HEK293T (cell line): Measurements from ENCODE around the gene POU3F1.

ENCODE experiments used
- CTCF ChIA-PET: fragments of 350-600 bp; formaldehyde crosslinking; extraction: SDS; loops from one replicate; lab custom pipeline; 2021; ENCODE audit warnings: antibody characterized with exemption, inconsistent platforms; lab: Yijun Ruan, JAX
- POLR2A ChIA-PET: fragments of 350-600 bp; formaldehyde crosslinking; extraction: SDS; loops from one replicate; lab custom pipeline; 2020; ENCODE audit warnings: antibody characterized with exemption, inconsistent platforms; lab: Yijun Ruan, JAX
- DNase-seq: peaks from one replicate; pipeline ENCODE4 v3.0.0; 2012; ENCODE audit warnings: mixed read lengths; ENCODE audit errors: extremely low spot score
- ARNT ChIP-seq: fragments of 450-650 bp; IDR thresholded peaks from 2 replicates; pipeline ENCODE4 v1.6.1; 2017; ENCODE audit warnings: mild to moderate bottlenecking
- BHLHE40 ChIP-seq: fragments of 450-650 bp; IDR thresholded peaks from 2 replicates; pipeline ENCODE4 v1.6.1; 2016; ENCODE audit warnings: mild to moderate bottlenecking, moderate library complexity, borderline replicate concordance
- CTBP1 ChIP-seq: fragments of 450-650 bp; IDR thresholded peaks from 2 replicates; pipeline ENCODE4 v1.6.1; 2016; ENCODE audit warnings: borderline replicate concordance
- ELF4 ChIP-seq: fragments of 450-650 bp; IDR thresholded peaks from 2 replicates; pipeline ENCODE4 v1.6.1; 2017; ENCODE audit warnings: antibody characterized with exemption
- FOXA1 ChIP-seq: fragments of 450-650 bp; IDR thresholded peaks from 2 replicates; pipeline ENCODE4 v1.6.1; 2016; ENCODE audit warnings: mild to moderate bottlenecking
- FOXK2 ChIP-seq: fragments of 450-650 bp; IDR thresholded peaks from 2 replicates; pipeline ENCODE4 v1.6.1; 2016; ENCODE audit warnings: mild to moderate bottlenecking
- FOXM1 ChIP-seq: fragments of 450-650 bp; IDR thresholded peaks from 2 replicates; pipeline ENCODE4 v1.6.1; 2017; ENCODE audit warnings: mild to moderate bottlenecking, borderline replicate concordance
- HDGF ChIP-seq: fragments of 450-650 bp; IDR thresholded peaks from 2 replicates; pipeline ENCODE4 v1.6.1; 2017; ENCODE audit warnings: antibody characterized with exemption, borderline replicate concordance
- L3MBTL2 ChIP-seq: fragments of 450-650 bp; conservative IDR thresholded peaks from 2 replicates; pipeline ENCODE4 v1.6.1; 2016; ENCODE audit warnings: mild to moderate bottlenecking
- LEF1 ChIP-seq: fragments of 450-650 bp; IDR thresholded peaks from 2 replicates; pipeline ENCODE4 v1.6.1; 2017; ENCODE audit warnings: mild to moderate bottlenecking, borderline replicate concordance
- NFRKB ChIP-seq: fragments of 450-650 bp; IDR thresholded peaks from 2 replicates; pipeline ENCODE4 v1.6.1; 2016; ENCODE audit warnings: mild to moderate bottlenecking, moderate library complexity
- PKNOX1 ChIP-seq: fragments of 450-650 bp; IDR thresholded peaks from 2 replicates; pipeline ENCODE4 v1.6.1; 2016
- SP1 ChIP-seq: fragments of 450-650 bp; IDR thresholded peaks from 2 replicates; pipeline ENCODE4 v1.6.1; 2017
- SUZ12 ChIP-seq: fragments of 450-650 bp; IDR thresholded peaks from 2 replicates; pipeline ENCODE4 v1.6.1; 2016; ENCODE audit warnings: mild to moderate bottlenecking
- TARDBP ChIP-seq: fragments of 450-650 bp; IDR thresholded peaks from 2 replicates; pipeline ENCODE4 v1.6.1; 2016
- ZNF384 ChIP-seq: fragments of 450-650 bp; IDR thresholded peaks from 2 replicates; pipeline ENCODE4 v1.6.1; 2016

Gene POU3F1

GRCh38 chr1:38076038-38076437 is 29.4 kb upstream of the POU3F1 start:
- TF ChIP-seq PKNOX1 (no peak), LEF1 (no peak), FOXA1 (no peak), NFRKB (no peak), ZNF384 (no peak), L3MBTL2 (no peak), ELF4 (no peak), SUZ12 (no peak), TARDBP (no peak), BHLHE40 (no peak), ARNT (no peak), SP1 (no peak), HDGF (no peak), CTBP1 (no peak)
- CTCF ChIA-PET, result no interaction called here
- peak; percentile 51 for DNase-seq
- POLR2A ChIA-PET, result no interaction called here

- CTCF ChIA-PET, result no interaction called here
- POLR2A ChIA-PET, result no interaction called here
- no peak for DNase-seq
- no peak for TF ChIP-seq SUZ12
- TF ChIP-seq TARDBP, result no peak
- no peak for TF ChIP-seq BHLHE40
- no peak for TF ChIP-seq HDGF
- no peak for TF ChIP-seq NFRKB
- TF ChIP-seq CTBP1, result no peak
- no peak for TF ChIP-seq FOXK2
- no peak for TF ChIP-seq ELF4
- no peak for TF ChIP-seq L3MBTL2
- TF ChIP-seq SP1, result no peak
- TF ChIP-seq FOXA1, result no peak
- no peak for TF ChIP-seq ARNT
- TF ChIP-seq PKNOX1, result no peak
Measured at GRCh38 chr1:38075191-38075590, 28.6 kb upstream of the POU3F1 start.

- DNase-seq, result no peak
- CTCF ChIA-PET, result no interaction called here
- TF ChIP-seq ELF4 (no peak), ZNF384 (no peak), L3MBTL2 (no peak), HDGF (no peak), FOXK2 (no peak), SP1 (no peak), CTBP1 (no peak), NFRKB (no peak)
- POLR2A ChIA-PET, result no interaction called here
Measured at GRCh38 chr1:38074302-38074677, 27.7 kb upstream of the POU3F1 start.

GRCh38 chr1:38073534-38074301 is 27.1 kb upstream of the POU3F1 start:
- TF ChIP-seq BHLHE40 (no peak), FOXK2 (no peak), CTBP1 (no peak), NFRKB (no peak), L3MBTL2 (no peak), TARDBP (no peak), ZNF384 (no peak), PKNOX1 (no peak), SUZ12 (no peak), HDGF (no peak), FOXA1 (no peak), FOXM1 (no peak), ARNT (no peak), LEF1 (no peak), SP1 (no peak), ELF4 (no peak)
- no peak for DNase-seq
- ChIA-PET CTCF (no interaction called here), POLR2A (no interaction called here)

GRCh38 chr1:38072858-38073257 is 26.3 kb upstream of the POU3F1 start:
- no peak for TF ChIP-seq SP1
- no peak for TF ChIP-seq CTBP1
- no peak for TF ChIP-seq LEF1
- no peak for TF ChIP-seq SUZ12
- TF ChIP-seq L3MBTL2, result no peak
- TF ChIP-seq PKNOX1, result no peak
- no peak for TF ChIP-seq ELF4
- TF ChIP-seq HDGF, result no peak
- TF ChIP-seq BHLHE40, result no peak
- no peak for TF ChIP-seq ARNT
- ChIA-PET POLR2A (interaction anchor here (1.4 kb wide), 1 partner anchor 61 kb away, joined by 3 read pairs; no protein-coding TSS in a partner anchor), CTCF (interaction anchor here (1.7 to 2.1 kb wide), 2 partner anchors 10 to 43 kb away, joined by 6 read pairs; no protein-coding TSS in a partner anchor)
- DNase-seq, result no peak
